Stimulated activated CD8-positive, alpha-beta memory T cell treated with anti-CD3 and anti-CD28 coated beads, Interleukin-4, amount 100 ng/mL, for 24 hours (primary cell): ENCODE measurements around the gene LYZL6.
"Not testable (repeated sequence)": the region's sequence is repeated elsewhere in the genome, so short reads cannot be mapped to it uniquely, and the experiment has no call there.

ENCODE experiments used
- DNase-seq: peaks from one replicate; pipeline ENCODE4 v3.0.0-alpha.2; 2020; ENCODE audit warnings: low read depth

Gene LYZL6

DNA sequence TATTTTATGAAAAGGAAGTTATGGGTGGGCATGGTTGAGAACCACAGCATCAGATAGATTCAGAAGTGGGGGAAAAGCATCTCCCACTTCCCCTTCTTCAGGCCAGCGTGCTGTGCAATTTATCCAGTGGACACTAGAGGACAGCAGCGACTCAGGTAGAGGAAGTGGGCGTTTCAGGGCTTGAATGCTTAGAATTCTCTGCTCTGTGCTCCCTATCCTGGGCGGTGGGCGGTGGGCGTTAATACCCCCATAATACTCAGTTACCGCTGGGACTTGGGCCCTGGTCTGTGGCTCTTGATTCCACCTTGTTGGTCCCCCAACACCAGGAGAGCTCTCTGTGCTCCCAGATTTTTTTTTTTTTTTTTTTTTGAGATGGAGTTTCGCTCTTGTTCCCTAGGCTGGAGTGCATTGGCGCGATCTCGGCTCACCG is 3.7 kb upstream of the LYZL6 start:
- DNase-seq: peak; percentile 37

DNA sequence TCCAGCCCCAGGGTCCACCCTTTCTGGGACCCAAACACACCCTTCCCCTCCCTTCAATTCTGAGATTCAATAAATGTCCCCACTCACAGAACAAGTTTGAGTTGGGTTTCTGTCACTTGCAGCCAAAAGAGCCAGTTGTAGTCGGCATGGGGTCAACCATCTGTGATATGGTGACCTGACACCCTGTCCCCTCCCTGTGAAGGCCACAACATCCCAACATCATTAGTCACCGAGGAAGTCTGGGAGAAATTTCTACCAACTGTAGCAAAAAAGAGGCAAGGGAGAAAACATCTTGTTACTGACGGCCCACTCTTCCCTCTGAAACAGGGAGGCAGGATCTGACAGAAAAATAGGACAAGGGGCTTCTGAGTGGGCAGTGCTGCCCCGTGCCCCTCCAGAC is 638 bp upstream of the LYZL6 start:
- DNase-seq: no peak

DNA sequence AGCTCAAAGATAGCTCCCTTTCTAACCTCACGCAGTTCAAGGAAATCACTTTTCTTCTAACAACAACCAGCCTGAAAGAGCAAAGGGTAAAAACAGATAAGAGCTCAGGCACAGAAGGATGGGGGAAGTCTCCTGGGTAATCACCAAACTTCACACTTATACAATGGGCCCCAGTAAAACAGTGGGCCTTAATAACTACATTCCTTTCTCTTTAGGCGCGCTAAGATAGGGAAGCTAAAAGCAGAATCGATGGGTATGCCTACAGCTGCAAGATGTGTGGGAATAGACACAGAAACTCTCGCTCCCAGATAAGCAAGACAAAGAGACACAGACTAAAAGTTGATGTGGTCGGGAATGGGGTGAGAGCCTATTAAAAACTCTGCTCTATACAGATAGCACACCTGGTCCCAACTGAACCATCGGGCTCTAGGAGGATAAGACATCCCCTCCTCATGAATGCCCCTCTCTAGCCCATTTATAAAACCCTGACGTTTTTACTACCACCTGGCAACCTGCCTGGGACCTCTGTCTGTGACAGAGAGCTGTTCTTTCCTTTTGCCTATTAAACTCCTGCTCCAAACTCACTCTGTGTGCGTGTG is 826 bp downstream of the LYZL6 start:
- no peak for DNase-seq

DNA sequence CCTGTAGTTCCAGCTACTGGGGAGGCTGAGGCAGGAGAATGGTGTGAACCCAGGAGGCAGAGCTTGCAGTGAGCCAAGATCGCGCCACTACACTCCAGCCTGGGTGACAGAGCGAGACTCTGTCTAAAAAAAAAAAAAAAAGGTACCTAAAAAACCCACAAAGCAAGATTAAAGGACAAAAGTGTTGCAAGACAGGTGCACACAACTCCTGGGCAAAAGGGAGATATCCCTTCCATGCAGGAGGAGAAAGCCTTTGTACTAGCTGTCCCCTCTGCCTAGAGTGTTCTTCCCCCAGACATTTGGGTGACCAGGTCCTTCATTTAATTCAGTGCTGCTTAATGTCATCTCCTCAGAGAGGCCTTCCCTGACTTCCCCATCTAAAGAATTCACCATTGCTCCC is 5.0 kb downstream of the LYZL6 start:
- DNase-seq: not testable (repeated sequence)

DNA sequence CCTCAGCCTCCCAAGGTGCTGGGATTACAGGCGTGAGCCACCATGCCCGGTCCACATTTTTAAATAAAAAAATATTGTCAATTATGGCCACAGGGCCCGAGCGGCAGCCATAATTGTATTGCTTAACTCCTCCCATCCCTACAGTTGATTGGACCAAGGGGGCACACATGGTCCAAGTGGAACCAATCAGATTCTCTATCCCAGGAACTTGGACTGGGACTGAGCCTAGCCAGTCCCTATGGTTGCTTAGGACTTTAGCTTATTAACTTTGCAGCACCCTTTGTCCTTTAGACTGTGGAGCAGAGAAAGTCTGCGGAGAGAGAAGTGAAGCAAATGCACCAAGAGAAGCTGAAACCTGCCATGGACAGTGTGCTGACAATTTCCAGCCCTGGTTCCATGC is 7.5 kb downstream of the LYZL6 start:
- no peak for DNase-seq

DNA sequence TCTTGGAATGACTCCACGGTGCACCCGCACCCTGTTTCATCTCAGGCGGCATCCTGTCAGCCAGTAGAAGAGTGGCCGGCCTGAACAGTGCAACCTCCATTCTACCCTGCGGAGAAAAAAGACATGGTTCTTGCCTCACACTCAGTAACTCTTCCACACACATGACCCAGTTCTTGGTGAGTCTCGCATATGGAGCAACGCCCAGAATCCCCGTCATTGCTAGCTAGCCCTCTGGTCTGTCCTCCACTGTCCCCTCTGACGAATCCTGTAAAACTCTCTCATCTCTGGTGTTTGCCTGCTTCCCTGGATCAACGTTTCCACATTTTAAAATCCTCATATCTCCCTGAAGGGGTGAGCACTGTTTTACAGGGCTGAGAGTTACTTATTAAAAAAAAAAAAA is 8.8 kb downstream of the LYZL6 start:
- no peak for DNase-seq

DNA sequence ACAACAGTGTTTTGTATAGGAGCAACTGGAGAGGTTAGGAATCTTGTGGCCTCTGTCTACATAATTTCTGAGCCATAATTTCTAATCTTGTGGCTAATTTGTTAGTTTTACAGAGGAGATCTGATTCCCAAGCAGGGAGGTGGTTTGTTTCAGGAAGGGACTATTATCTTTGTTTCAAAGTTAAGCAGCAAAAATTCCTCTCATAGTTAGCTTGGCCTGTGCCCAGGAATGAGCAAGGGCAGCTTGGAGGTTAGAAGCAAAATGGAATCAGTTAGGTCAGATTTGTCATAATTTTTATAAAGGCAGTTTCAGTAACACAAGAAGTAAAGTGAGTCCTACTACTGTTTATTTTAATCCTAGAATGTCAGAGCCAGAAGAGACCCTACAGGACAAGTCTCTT is 10.9 kb downstream of the LYZL6 start:
- DNase-seq: no peak

DNA sequence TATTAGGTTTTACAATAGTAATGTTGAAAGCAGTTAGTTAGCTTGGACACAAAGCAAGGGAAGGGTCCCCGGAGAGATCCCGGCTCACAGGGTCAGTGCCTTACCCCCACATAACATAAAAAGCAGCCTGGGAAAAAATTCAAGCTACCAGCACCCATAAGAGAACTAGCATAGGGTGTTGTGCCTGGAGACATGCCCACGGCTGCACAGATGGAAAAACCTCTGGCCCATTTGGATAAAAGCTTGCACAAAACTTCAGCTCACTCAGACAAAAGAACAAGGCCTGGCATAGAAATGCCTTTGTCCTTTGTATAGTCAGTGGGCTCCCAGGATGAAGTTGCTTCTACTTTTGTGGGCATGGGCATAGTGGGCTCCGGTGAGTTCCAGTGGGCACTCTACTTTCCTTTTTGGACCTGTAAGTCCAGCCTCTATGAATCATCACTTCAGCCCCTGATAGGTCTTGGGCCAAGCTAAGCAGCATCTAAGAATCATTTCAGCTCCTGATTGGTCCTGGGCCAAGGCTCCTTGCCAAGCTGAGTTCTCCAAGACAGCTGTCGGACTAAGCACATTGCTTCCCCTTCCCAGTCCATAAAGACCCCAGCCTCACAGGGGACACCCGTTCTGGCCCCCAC is 11.6 kb downstream of the LYZL6 start:
- no peak for DNase-seq

DNA sequence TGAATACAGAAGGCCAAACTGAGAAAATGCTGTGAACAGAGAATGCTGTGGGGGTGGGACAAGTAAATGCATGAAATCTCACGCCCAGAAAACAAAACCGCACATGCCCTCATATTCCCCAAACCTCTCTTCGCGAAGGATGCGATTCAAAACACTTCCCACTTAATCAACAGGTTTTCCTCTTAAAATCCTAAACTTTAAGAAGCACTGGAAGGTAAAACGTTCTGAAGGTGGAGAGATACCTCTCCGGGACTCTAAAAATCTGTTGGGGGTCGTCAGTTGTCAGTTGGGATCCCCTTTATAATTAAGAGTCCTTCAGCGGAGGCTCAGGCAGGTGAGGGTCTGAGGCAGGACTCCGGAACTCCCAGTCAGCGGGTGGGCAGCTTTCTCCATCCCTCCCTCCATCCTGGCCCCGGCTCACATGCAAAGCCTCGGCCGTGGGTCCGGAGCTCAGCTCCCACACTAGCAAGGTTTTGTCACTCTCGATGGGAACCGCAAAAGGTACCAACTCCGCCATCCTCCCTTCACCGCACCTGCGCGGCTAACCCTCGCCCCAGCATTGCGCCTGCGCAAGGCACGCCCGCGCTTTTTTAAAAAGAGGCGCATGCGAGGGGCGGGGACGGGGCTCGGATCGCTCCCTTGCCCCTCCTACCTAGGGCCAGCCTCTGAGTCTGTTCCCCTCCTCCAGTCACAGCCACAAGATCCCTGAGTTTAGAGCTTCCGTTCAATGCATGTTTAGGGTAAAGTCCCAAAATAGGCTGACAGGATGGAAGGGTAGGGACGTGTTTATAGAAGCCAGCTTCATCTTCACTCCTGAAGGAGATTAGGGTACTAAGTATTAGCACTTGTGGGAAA is 13.1 kb downstream of the LYZL6 start, which contains the start of gene RDM1:
TSS of gene RDM1 (minus strand) at position 563 of the 855 bp plus-strand sequence. CDS start at position 517, 46 bp downstream.
- DNase-seq: peak; percentile 80

DNA sequence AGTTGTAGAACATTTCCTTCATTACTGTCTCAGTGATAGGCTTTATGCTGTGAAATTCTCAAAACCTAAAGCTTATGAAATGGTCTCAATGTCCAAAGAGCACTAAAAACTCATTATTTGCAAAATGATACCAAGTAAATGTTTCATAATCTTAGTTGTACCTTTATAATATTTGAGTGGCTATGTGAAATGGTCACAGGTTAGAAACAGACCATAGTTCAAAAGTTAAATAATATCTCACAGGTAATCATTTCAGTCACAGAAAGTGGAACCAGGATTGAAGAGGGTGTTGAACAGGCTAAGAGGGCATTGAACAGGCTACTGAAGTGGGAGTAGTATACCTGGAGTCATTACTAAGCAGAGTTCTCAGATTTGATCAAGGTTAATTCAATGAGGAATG is 15.8 kb downstream of the LYZL6 start:
- DNase-seq: no peak

DNA sequence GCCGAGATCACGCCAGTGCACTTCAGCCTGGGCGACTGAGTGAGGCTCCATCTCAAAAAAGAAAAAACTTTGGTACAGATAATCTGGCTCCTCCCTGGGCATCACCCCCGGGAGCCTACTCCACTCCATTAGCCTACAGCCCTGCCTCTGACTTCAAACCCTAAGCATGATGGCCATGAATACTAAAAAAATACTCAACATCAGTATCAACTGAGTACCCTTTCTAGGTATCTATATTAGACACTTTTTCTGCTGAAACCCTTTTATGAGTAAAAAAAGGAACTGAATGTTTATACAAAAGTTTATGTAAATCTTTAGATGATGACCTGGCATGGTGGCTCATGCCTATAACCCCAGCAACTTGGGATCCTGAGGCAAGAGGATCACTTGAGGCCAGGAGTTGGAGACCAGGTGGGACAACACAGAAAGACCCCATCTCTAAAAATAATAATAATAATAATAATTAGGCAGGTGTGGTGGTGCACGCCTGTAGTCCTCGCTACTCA is 19.9 kb downstream of the LYZL6 start:
- DNase-seq: no peak

DNA sequence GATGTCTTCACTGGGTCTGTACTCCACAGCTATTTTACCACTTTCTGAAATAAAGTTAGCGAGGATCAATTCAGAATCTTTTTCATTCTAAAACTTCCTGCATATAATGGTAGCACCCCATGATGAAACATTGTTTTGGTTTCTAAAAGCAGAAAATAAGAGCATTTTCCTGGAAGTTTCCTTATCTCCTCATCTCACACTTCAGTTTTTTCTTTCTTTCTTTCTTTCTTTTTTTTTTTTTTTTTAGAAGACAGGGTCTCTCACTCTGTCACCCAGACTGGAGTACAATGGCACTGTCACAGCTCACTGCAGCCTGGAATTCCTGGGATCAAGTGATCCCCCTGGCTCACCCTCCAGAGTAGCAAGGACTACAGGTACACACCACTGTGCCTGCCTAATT is 23.3 kb downstream of the LYZL6 start:
- no peak for DNase-seq

DNA sequence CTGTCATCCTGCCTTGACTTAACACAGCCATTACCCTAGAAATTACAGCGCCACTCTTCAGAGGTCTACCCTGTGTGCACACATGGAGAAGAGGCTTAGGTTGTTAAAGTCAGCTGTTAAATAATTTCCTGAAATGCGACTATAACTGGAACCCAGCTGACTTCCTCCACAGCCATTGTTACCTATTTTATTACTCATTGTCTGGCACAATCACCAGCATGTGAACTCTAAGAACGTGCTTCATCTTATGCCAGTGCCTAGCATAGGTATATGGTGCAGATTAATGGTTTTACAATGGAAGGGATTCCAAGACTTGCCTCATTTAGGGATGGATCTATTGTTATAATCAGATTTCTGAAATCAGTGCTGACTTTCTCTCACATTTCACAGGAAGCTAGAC is 24.8 kb downstream of the LYZL6 start:
- no peak for DNase-seq

DNA sequence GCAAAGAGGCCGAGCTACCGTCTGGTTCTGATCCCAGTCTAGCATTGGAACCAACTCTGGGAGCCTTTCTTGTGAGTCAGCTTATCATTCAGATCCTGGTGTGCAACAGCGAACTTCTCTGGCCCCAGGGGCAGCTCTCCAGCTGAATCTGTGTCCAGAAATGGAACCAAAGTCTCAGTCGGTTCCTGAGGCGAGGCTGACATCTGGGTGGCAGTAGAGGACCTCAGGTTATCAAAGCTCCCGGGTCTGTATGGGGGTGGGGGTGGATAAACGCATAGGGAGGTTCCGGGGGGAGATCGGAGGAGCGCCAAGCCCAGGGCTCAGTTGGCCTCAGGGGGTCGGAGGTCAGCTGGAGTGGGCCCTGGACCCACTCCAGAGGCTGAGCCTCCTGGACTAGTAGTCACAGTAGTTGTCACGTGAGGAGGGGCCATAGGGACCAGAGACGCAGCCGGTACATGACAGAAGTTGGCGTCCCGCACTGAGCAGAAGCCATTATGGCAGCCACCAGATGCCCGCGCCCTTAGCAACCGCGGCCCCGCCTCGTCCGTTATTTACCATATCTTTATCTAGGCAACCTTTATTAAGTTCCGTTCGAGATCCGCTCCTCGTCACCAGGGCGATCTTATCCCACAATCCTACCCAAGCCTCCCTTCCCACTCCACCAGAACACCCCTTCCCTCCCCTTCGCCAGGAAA is 25.8 kb downstream of the LYZL6 start:
- DNase-seq: no peak

DNA sequence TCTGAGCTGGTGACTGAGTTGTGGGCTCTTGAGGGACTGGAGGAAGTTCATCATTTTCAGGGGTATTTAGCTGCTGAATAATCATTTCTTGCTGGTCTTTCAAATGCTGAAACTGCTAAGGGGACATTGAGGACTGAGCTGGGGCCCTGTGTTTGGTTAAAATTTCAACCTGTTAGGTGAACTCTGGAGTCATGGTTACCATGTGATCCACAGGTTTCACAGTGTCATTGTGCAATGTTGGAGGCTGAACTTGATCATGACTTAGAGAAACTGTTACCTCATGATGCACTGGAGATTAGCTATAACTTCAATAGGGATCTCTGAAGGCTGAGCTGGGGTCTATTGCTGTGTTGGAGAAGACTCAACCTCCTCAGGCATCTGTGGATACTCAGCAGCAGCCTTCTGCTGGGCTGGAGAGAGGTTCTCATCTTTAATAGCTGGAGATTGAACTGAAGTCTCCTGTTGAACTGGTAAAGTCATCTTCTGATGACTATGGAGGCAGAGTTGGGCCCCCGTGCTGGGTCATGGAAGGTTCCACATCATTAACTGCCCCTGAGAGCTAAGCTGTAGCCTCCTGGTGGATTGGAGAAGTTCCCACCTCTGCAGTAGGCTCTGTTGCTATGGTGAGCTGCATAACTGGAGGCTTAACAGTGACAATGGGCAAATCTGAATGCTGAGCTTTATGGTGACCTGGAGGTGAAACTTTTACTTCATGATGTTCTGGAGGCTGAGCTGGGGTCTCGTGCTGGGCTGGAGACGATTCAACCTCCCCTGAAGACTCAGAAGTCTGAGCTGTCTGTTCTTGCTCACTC is 28.2 kb downstream of the LYZL6 start:
- DNase-seq: no peak

DNA sequence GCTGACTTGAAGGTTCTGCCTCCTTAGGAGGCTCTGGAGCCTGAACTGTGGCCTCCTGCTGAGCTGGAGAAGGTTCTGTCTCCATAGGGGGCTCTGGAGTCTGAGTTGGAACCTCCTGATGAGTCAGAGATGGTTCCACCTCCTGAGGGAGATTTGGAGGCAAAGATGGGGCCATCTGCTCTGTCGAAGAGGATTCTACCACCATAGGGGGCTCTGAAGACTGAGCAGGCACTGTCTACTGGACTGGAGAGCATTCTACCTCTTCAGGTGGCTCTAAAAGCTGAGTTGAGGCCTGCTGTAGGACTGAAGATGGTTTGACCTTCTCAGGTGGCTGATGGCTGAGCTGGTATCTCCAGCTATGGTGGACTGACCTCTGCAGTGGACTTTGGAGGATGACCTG is 29.2 kb downstream of the LYZL6 start:
- DNase-seq: no peak

DNA sequence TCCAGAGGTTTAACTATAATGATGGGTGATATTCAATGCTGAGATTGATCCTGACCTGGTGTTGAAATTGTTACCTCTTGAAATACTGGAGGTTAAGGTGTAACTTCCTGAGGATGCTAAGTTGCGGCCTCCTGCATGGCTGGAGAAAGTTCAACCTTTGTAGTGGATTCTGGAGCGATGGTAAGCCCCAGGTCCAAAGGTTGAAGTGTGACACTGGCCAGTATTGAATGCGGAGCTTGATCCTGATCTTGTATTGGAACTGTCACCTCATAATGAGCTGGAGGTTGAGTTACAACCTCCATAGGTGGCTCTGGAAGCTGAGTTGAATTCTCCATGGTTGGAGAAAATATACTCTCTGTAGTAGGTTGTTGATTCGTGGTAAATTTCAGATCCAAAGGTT is 29.9 kb downstream of the LYZL6 start:
- no peak for DNase-seq

DNA sequence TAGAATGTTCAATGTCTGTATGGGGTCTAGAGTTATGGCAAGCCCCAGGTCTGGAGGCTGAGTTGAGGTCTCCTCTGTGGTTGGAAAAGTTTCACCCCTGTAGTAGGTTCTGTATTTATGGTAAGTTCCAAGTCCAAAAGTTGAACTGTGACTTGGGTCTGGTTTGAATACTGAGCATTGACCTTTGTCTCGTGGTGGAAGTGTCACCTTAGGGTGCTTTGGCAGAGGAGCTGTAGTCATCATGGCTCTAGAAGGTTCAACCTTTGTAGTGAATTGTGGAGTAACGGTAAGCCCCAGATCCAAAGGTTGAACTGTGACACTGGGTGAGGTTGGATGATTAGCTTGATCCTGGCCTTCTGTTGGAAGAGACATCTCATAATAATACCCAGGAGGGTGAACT is 30.6 kb downstream of the LYZL6 start:
- DNase-seq: no peak

DNA sequence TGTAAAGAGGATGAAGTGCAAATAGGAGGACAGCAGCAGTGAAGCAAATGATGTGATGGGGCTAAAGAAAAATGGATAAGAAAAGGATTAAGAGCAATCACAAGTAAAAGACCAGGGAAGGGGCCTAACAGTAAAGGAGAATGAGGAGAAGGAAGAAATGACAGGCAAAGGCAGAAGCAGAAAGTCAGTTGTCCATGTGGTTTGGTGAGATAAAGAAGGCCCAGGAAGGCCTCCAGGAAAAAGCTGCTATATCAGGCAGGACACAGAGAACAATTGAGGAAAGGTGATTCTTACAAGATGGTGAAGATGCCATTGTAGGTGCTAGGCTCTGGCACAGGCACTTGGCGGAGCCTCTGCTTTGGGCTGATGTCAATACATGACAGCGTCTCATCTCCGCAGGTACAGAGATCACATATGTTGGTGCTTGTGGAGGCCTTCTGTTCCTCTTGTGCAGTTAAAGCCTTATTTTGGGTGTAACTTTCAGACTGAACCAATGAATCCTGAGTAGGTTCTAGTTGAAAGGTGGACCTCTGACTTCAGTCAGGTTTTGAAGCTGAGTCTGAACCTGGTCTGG is 31.1 kb downstream of the LYZL6 start:
- DNase-seq: no peak

DNA sequence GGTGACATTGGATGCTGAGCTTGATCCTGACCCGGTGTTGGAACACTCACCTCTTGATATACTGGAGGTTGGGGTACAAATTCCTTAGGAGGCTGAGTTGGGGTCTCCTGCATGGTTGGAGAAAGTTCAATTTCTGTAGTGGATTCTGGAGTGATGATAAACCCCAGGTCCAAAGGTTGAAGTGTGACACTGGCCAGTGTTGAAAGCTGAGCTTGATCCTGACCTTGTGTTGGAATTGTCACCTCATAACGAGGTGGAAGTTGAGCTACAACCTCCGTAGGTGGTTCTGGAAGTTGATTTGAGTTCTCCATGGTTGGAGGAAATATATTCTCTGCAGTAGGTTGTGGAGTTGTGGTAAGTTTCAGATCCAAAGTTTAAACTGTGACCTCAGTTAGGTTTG is 34.1 kb downstream of the LYZL6 start:
- DNase-seq: no peak

DNA sequence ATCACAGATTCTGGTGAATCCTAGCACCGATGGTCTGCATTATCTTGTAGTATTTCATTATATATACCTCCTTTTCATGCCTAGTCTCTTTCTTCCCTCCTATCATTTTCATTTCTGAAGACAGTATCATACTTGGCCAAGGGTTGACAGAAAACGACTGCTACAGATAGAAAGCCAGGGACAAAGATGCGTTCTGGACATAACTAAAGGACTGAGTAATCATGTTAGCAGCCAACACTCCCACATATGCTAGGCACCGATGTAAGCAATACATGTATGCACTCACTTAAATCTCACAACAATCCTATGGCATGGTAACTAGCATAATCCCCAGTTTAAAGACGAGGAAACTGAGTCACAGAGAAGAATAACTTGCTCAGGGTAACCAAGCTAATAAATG is 35.8 kb downstream of the LYZL6 start:
- no peak for DNase-seq
